Endodermal cell (in vitro differentiated cells): Measurements from ENCODE around the gene NFE2L1. TPM values are rescaled to one million over a fixed set of nuclear protein-coding genes. Genes with fewer than 3 reads are reported as not detected.
"Not testable (repeated sequence)": the region's sequence is repeated elsewhere in the genome, so short reads cannot be mapped to it uniquely, and the experiment has no call there.

Experiments
- DNase-seq: peaks from one replicate; pipeline ENCODE4 v3.0.0-alpha.2; 2017
- H3K27ac ChIP-seq: 2 replicates; pipeline ENCODE4 v1.5.1; 2013; ENCODE audit warnings: mild to moderate bottlenecking, low read depth, low read length, moderate library complexity
- H3K27me3 ChIP-seq: 2 replicates; pipeline ENCODE4 v1.6.1; 2013; ENCODE audit warnings: mild to moderate bottlenecking, low read length, moderate library complexity; ENCODE audit not compliant: insufficient read depth, control insufficient read depth, poor library complexity, severe bottlenecking
- H3K36me3 ChIP-seq: 2 replicates; pipeline ENCODE4 v1.7.0; 2013; ENCODE audit warnings: mild to moderate bottlenecking, low read length, moderate library complexity; ENCODE audit not compliant: control insufficient read depth, insufficient read depth
- H3K4me1 ChIP-seq: one replicate; pipeline ENCODE4 v1.7.0; 2013; ENCODE audit warnings: low read length; ENCODE audit not compliant: control insufficient read depth, insufficient read depth
- H3K4me3 ChIP-seq: 2 replicates; pipeline ENCODE4 v1.5.1; 2013; ENCODE audit warnings: mild to moderate bottlenecking, low read length, moderate library complexity
- H3K9ac ChIP-seq: 2 replicates; pipeline ENCODE4 v1.6.1; 2013; ENCODE audit warnings: mild to moderate bottlenecking, low read length, moderate library complexity; ENCODE audit not compliant: poor library complexity, severe bottlenecking; ENCODE audit errors: extremely low read depth
- H3K9me3 ChIP-seq: 2 replicates; pipeline ENCODE4 v1.6.1; 2013; ENCODE audit warnings: mild to moderate bottlenecking, low read length, moderate library complexity; ENCODE audit not compliant: control insufficient read depth
- H3K27ac Mint-ChIP-seq: 2 replicates; pipeline ENCODE4 v1.8.0; 2020; ENCODE audit warnings: mixed read lengths
- H3K27me3 Mint-ChIP-seq: 2 replicates; pipeline ENCODE4 v1.8.0; 2021; ENCODE audit warnings: mild to moderate bottlenecking, mixed read lengths; ENCODE audit not compliant: insufficient read depth
- H3K36me3 Mint-ChIP-seq: 2 replicates; pipeline ENCODE4 v1.8.0; 2020; ENCODE audit warnings: low read depth, mixed read lengths
- H3K4me1 Mint-ChIP-seq: 2 replicates; pipeline ENCODE4 v1.8.0; 2020; ENCODE audit warnings: mixed read lengths
- H3K4me3 Mint-ChIP-seq: 2 replicates; pipeline ENCODE4 v1.8.0; 2020; ENCODE audit warnings: mild to moderate bottlenecking, moderate library complexity, mixed read lengths
- H3K9me3 Mint-ChIP-seq: 2 replicates; pipeline ENCODE4 v1.8.0; 2020; ENCODE audit warnings: mild to moderate bottlenecking, mixed read lengths
- CTCF ChIP-seq: fragments of 200-600 bp; sonication (generic); conservative IDR thresholded peaks from 2 replicates; pipeline ENCODE4 v1.5.0; 2021; ENCODE audit warnings: antibody characterized with exemption, mild to moderate bottlenecking
- WGBS, 2 experiments: methylation state at CpG; one replicate each; pipeline versions ENCODE4 v1.1.5 to v1.1.7; 2013; ENCODE audit warnings: missing lambda C conversion rate in 2 of 2, mixed read lengths in 1 of 2; ENCODE audit not compliant: insufficient coverage in 1 of 2, insufficient read length in 1 of 2; 5-methylcytosine and 5-hydroxymethylcytosine counted together
- total RNA-seq, 2 donors: library from RNA; stranded (reverse); fragmentation: NEBNext Ultra II Directional in 1 of 2; extraction: Animal tissue kit (Norgen Biotek cat#: 25700) in 1 of 2; gene quantifications; 2 replicates in 1 of 2; 3 replicates in 1 of 2; pipeline ENCODE4 v1.2.1, GENCODE V29; 2021

Gene NFE2L1
- total RNA-seq, 2 donors from 2014 or later, result 122 to 135 TPM

GRCh38 chr17:48074322-48075081, 26.3 kb downstream of the NFE2L1 start:
- H3K27ac ChIP-seq, result no peak overlapping the region
- H3K9ac ChIP-seq, result no peak overlapping the region
- Mint-ChIP-seq H3K36me3 (peaks cover 65% of the 10 kb centered on the region), H3K27me3 (no peaks in the 10 kb centered on the region), H3K27ac (peak overlapping the region; percentile 22), H3K4me3 (no peak overlapping the region), H3K9me3 (no peaks in the 10 kb centered on the region), H3K4me1 (no peaks in the 10 kb centered on the region)
- TF ChIP-seq CTCF, result peak; percentile 83
- H3K4me3 ChIP-seq, result no peak overlapping the region
- WGBS, 2 experiments, result 80 to 96% methylated on average over 5 to 7 of the region's 7 CpGs
- H3K36me3 ChIP-seq, result peaks cover 74% of the 10 kb centered on the region
- H3K27me3 ChIP-seq, result no peaks in the 10 kb centered on the region
- H3K9me3 ChIP-seq, result no peaks in the 10 kb centered on the region
- no peaks in the 10 kb centered on the region for H3K4me1 ChIP-seq
- DNase-seq, result peak; percentile 93

- not testable (repeated sequence) for H3K27ac Mint-ChIP-seq, H3K9ac ChIP-seq
- WGBS, 2 experiments, result 93% methylated on average over 10 of the region's 10 CpGs; no CpG with 5 or more reads in 1 of the 2 experiments
Measured at GRCh38 chr17:48077152-48077551, 29.0 kb downstream of the NFE2L1 start.

GRCh38 chr17:48081858-48082257, 33.7 kb downstream of the NFE2L1 start:
- Histone ChIP-seq H3K27me3 (no peaks in the 10 kb centered on the region), H3K36me3 (peaks cover 3% of the 10 kb centered on the region), H3K9me3 (no peaks in the 10 kb centered on the region), H3K4me1 (no peaks in the 10 kb centered on the region), H3K27ac (no peak overlapping the region), H3K9ac (no peak overlapping the region), H3K4me3 (no peak overlapping the region)
- Mint-ChIP-seq H3K9me3 (no peaks in the 10 kb centered on the region), H3K4me1 (peaks cover 14% of the 10 kb centered on the region), H3K27ac (peak overlapping the region; percentile 66), H3K27me3 (no peaks in the 10 kb centered on the region), H3K4me3 (no peak overlapping the region), H3K36me3 (peaks cover 8% of the 10 kb centered on the region)
- no peak for DNase-seq
- 83 to 93% methylated on average over 4 to 5 of the region's 5 CpGs for WGBS, 2 experiments
- TF ChIP-seq CTCF, result no peak

More at GRCh38 chr17:48077152-48077551, 29.0 kb downstream of the NFE2L1 start:
- H3K27me3 Mint-ChIP-seq, H3K4me1 Mint-ChIP-seq, H3K4me3 Mint-ChIP-seq, H3K4me3 ChIP-seq, H3K27me3 ChIP-seq, H3K4me1 ChIP-seq, DNase-seq, H3K9me3 ChIP-seq, H3K9me3 Mint-ChIP-seq, H3K27ac ChIP-seq: not testable (repeated sequence)
- peaks cover 48% of the 10 kb centered on the region for H3K36me3 ChIP-seq
- H3K36me3 Mint-ChIP-seq, result peaks cover 45% of the 10 kb centered on the region
